ENCODE results near the gene NACC2. TPM values are rescaled to one million over a fixed set of nuclear protein-coding genes. Genes with fewer than 3 reads are reported as not detected.
A peak's percentile ranks its signal among the peaks of the same experiment; 100 is the strongest.

The NACC2 gene
- total RNA-seq, 1 experiment from 2014 or later = 24.8 TPM

DNA sequence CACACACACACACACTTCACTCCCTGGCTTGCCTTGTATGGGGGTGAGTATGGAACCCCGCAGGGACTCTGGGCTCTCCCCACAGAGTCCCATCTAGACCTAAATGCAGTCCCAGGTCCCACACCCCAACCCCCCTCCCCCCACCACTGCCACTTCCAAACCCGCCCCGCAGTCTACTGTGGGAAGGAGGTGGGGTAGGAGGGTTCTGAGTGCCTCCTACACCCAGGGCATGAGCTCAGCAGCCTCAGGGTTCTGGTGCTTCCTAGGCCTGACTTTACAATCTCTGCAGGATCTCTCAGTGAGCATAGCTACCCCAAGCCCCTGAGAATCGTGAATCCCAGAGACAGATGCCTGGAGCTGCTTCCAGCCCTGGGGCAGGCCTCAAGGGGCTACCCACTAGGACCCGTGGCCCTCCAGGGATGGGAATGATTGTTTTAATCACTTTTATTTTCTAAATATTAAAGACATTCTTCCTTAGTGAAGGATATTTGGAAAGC is 1.5 kb upstream of the NACC2 start:
- intact Hi-C loops (cut with micrococcal nuclease; ENCODE audit: unreplicated experiment) = no loop called here
- Mint-ChIP-seq H3K9me3 (ENCODE audit: low read depth, unreplicated experiment) (no peaks in the 10 kb centered on the region), H3K4me1 (ENCODE audit: low read depth, unreplicated experiment) (peaks cover 7% of the 10 kb centered on the region), H3K36me3 (ENCODE audit: insufficient read depth, unreplicated experiment) (peaks cover 9% of the 10 kb centered on the region), H3K27ac (ENCODE audit: unreplicated experiment) (no peak overlapping the region), H3K4me3 (ENCODE audit: low read depth, unreplicated experiment) (peak overlapping the region; percentile 43), H3K27me3 (ENCODE audit: unreplicated experiment) (peaks cover 24% of the 10 kb centered on the region)
- CTCF ChIA-PET = no interaction called here
- TF ChIP-seq CTCF (IDR thresholded peaks at IDR 0.05; ENCODE audit: unreplicated experiment) = no peak
- no peak for DNase-seq
- BruUV-seq (replicated peaks) = no TSS peak

GRCh38 chr9:136093995-136094881 is 851 bp downstream of the NACC2 start:
- intact Hi-C loops (cut with micrococcal nuclease; ENCODE audit: unreplicated experiment) = no loop called here
- CTCF ChIA-PET = no interaction called here
- no peaks in the 10 kb centered on the region for H3K9me3 Mint-ChIP-seq (ENCODE audit: low read depth, unreplicated experiment)
- peak; percentile 69 for DNase-seq
- BruUV-seq (replicated peaks) = no TSS peak
- no peak for TF ChIP-seq CTCF (IDR thresholded peaks at IDR 0.05; ENCODE audit: unreplicated experiment)
- peaks cover 9% of the 10 kb centered on the region for H3K36me3 Mint-ChIP-seq (ENCODE audit: insufficient read depth, unreplicated experiment)
- H3K27ac Mint-ChIP-seq (ENCODE audit: unreplicated experiment) = peak overlapping the region; percentile 58
- peaks cover 7% of the 10 kb centered on the region for H3K4me1 Mint-ChIP-seq (ENCODE audit: low read depth, unreplicated experiment)
- peak overlapping the region; percentile 80 for H3K4me3 Mint-ChIP-seq (ENCODE audit: low read depth, unreplicated experiment)
- H3K27me3 Mint-ChIP-seq (ENCODE audit: unreplicated experiment) = peaks cover 16% of the 10 kb centered on the region

GRCh38 chr9:136093346-136093986 is 1.6 kb downstream of the NACC2 start:
- H3K4me3 Mint-ChIP-seq (ENCODE audit: low read depth, unreplicated experiment) = peak overlapping the region; percentile 80
- peaks cover 9% of the 10 kb centered on the region for H3K36me3 Mint-ChIP-seq (ENCODE audit: insufficient read depth, unreplicated experiment)
- peak overlapping the region; percentile 58 for H3K27ac Mint-ChIP-seq (ENCODE audit: unreplicated experiment)
- no TSS peak for BruUV-seq (replicated peaks)
- H3K27me3 Mint-ChIP-seq (ENCODE audit: unreplicated experiment) = peaks cover 8% of the 10 kb centered on the region
- no peak for DNase-seq
- peaks cover 7% of the 10 kb centered on the region for H3K4me1 Mint-ChIP-seq (ENCODE audit: low read depth, unreplicated experiment)
- intact Hi-C loops (cut with micrococcal nuclease; ENCODE audit: unreplicated experiment) = no loop called here
- CTCF ChIA-PET = no interaction called here
- no peak for TF ChIP-seq CTCF (IDR thresholded peaks at IDR 0.05; ENCODE audit: unreplicated experiment)
- H3K9me3 Mint-ChIP-seq (ENCODE audit: low read depth, unreplicated experiment) = no peaks in the 10 kb centered on the region

DNA sequence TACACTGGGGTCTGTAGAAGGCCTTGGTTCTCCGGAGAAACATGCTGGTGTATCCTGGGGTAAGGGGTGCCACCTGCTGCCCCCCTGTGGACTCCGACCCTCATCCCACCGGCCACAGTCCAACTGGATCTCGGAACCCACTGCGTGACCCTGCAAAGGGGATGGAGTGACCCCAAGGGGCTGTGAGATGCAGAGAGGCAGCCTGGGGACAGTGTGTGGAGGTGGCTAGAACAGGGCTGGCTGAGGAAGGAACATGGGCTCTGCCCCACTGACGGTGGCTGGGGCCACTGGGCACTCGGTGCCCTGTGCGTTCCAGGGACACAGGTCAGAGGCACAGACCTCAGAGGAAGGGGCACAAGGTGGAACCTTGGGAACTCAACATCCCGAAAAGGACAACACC is 2.3 kb downstream of the NACC2 start:
- Mint-ChIP-seq H3K27ac (ENCODE audit: unreplicated experiment) (no peak overlapping the region), H3K27me3 (ENCODE audit: unreplicated experiment) (peaks cover under 1% of the 10 kb centered on the region), H3K36me3 (ENCODE audit: insufficient read depth, unreplicated experiment) (peaks cover 9% of the 10 kb centered on the region), H3K4me1 (ENCODE audit: low read depth, unreplicated experiment) (peaks cover 7% of the 10 kb centered on the region), H3K9me3 (ENCODE audit: low read depth, unreplicated experiment) (no peaks in the 10 kb centered on the region), H3K4me3 (ENCODE audit: low read depth, unreplicated experiment) (peak overlapping the region; percentile 80)
- intact Hi-C loops (cut with micrococcal nuclease; ENCODE audit: unreplicated experiment) = no loop called here
- TF ChIP-seq CTCF (IDR thresholded peaks at IDR 0.05; ENCODE audit: unreplicated experiment) = no peak
- DNase-seq = no peak
- BruUV-seq (replicated peaks) = TSS peak; percentile 52
- CTCF ChIA-PET = no interaction called here

Data from Calu3 (cell line).